HG03196 (cell line): Measurements from ENCODE around the gene TFG.
"Not testable (repeated sequence)": the region's sequence is repeated elsewhere in the genome, so short reads cannot be mapped to it uniquely, and the experiment has no call there.

ENCODE experiments used
- ATAC-seq: cut with Tn5 transposase; IDR thresholded peaks from one replicate; pipeline ENCODE4 v1.9.1; 2021; ENCODE audit not compliant: unreplicated experiment

Gene TFG

DNA sequence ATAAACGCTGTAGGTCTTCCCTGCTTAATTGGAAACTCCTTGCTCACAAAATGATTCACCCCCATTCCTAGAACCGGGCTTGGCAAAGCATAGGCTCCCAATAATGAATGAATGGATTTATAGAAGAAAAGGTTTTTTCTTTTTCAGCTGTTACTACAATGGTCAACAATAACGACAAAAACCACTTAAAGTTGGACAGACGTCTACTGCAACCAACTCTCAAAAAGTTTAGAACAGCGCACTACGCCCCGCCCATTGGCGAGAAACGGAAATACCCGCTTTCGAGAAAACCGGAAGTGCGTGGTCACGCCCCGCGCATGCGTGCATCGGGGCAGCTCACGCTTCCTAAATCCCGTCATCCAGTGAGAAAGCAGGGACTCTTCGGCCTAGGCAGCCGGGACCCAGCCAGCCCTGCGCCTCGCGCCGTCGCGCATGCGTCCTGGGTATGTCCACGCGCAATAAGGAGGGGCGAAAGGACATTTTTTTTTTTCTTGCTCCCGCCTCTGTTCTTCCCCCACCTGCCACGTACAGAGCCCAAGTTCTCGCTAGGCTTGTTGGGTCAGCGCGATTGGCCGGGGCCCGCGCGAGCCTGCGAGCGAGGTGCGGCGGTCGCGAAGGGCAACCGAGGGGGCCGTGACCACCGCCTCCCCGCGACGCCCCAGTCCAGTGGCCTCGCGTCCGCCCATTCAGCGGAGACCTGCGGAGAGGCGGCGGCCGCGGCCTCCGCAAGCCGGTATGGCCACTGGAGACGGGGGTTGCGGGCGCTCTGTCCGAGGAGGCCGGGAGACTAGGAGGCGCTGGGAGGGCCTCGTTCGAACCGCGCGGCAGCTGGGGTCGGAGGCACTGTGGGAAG, at the start of gene TFG:
TSS of gene TFG (plus strand) at position 506 of the 853 bp plus-strand sequence. CDS start 4,192 bp downstream, outside the sequence.
- ATAC-seq, result peak; percentile 93

DNA sequence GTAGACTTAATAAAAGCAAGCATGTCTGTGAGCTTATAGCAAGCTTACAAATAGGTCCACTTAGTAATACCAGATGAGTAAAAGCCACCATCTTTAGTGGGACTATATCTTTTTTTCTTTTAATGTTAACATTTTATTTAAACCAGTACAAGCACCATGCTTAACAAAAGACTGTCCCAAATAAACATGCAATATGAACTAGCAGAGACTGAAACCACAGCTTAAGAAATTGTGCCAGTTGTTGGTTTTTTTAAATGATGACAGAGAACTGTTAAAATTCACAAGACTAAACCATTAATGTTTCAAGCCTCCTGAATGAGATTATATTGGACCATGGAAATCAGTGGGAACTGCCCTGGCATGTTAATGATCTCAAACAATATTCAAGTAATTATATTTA, 48.0 kb upstream of the TFG start:
- ATAC-seq, result not testable (repeated sequence)

DNA sequence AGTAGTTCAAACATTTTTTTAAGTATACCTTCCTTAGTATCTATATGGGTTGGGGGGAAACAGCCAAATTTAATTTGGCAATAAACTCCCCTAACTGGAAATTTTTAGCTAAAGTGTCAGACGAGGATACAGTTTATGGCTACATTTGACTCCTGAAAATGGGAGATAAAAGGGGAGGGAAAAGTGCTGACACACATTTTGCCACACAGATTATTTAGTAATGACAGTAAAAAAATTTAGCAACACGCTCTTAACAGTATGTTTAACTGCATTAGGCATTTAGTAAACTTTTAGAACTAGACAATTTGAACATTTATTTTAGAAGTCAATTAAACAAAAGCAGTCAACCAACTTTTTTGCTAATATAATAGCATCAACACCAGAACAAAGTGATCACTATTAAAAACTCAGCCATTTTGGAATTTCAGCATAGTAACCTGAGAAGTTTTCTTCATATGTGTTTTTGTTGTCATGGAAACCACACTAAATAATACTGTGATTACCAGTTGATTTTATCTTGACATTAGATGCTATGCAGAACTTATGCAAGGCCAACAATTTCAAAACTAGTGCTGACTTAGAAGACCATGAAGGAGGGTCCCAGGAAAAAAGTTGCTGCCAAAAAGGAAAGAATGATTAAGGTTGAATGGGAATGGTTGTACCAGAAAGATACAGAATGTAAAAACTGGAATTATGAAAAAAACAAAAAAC, 47.0 kb upstream of the TFG start:
- ATAC-seq, result no peak

DNA sequence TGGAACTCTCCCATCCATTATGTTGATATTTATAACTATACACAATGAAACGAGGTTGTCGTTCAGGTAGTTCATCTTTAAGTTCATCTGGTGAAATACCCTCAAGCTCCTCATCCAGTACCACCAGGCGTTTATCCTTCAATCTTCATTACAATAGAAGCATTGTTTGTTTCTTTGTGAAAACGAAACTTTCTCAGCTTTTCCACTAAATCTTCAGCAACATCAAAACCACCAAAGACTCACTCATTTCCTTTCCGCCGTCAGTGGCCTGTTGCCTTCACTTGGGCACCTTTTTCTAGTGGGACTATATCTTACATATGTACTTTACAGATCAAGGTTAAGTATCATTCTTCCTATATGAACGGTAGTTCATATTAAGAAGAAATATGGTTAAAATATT, 44.1 kb upstream of the TFG start:
- ATAC-seq, result no peak

DNA sequence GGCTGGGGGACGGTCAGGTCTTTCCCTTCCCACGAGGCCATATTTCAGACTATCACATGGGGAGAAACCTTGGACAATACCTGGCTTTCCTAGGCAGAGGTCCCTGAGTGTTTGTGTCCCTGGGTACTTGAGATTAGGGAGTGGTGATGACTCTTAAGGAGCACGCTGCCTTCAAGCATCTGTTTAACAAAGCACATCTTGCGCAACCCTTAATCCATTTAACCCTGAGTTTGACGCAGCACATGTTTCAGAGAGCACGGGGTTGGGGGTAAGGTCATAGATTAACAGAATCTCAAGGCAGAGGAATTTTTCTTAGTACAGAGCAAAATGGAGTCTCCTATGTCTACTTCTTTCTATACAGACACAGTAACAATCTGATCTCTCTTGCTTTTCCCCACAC, 42.6 kb upstream of the TFG start:
- ATAC-seq, result not testable (repeated sequence)

DNA sequence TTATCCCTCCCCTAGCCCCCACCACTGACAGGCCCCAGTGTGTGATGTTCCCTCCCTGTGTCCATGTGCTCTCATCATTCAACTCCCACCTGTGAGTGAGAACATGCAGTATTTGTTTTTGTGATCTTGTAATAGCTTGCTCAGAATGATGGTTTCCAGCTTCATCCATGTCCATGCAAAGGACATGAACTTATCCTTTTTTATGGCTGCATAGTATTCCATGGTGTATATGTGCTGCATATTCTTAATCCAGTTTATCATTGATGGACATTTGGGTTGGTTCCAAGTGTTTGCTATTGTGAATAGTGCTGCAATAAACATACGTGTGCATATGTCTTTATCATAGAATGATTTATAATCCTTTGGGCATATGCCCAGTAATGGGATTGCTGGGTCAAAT, 42.0 kb upstream of the TFG start:
- ATAC-seq, result not testable (repeated sequence)

DNA sequence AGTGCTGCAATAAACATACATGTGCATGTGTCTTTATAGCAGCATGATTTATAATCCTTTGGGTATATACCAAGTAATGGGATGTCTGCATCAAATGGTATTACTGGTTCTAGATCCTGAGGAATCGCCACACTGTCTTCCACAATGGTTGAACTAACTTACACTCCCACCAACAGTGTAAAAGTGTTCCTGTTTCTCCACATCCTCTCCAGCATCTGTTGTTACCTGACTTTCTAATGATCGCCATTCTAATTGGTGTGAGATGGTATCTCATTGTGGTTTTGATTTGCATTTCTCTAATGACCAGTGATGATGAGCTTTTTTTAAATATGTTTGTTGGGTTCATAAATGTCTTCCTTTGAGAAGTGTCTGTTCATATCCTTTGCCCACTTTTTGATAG, 38.3 kb upstream of the TFG start:
- not testable (repeated sequence) for ATAC-seq

DNA sequence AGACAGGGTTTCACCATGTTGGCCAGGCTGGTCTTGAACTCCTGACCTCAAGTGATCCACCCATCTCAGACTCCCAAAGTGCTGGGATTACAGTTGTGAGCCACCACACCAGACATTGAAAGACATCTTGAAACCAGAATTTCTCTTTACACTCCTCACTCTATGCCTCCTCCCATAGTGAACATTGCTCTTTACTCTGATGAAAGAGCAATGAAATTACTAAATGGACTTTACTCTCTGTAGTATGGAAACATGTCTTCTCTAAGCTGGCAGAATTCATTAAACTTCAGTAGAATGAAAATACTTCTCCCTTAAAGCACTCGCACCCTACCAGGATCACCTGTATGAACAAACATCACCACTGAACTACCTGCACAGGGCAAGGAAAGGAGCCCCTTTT, 27.8 kb upstream of the TFG start:
- ATAC-seq, result no peak

DNA sequence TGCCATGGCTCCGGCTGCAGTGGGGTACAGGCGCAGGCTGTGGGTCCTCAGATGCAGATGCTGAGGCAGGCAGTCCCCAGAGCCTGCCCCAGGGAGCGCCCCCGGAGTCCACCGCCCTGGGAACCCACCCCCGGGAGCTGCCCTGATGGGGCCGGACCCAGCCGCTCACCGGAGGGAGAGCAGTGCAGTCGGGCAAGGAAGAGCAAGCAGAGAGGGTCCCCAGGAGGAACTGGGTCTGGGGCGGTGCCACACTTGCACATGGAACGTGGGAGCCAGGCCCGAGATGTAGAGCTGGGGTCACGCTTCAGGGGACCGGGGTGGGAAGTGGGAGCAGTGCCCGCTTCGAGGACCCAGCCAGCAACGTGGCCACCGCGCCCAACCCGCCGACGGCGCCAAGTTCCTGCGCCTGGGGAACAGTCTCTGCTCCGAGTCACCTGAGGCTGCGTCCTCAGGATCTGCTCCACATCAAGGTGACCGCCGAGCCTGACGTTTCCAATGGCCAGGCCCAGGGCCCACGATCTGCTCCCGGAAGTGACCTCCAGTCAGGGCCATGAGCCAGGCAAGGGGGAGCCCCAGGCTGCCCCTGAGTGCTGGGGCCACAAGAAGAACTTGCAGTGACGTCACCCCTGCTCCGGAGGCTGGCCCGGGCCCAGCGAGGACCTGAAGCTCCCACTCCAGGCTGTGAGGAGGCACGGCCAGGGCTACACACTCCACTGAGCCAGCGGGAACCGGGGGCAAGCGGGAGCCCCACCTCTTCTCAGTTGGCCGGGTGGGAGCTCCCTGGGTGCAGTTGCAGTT, 27.0 kb upstream of the TFG start:
- no peak for ATAC-seq

DNA sequence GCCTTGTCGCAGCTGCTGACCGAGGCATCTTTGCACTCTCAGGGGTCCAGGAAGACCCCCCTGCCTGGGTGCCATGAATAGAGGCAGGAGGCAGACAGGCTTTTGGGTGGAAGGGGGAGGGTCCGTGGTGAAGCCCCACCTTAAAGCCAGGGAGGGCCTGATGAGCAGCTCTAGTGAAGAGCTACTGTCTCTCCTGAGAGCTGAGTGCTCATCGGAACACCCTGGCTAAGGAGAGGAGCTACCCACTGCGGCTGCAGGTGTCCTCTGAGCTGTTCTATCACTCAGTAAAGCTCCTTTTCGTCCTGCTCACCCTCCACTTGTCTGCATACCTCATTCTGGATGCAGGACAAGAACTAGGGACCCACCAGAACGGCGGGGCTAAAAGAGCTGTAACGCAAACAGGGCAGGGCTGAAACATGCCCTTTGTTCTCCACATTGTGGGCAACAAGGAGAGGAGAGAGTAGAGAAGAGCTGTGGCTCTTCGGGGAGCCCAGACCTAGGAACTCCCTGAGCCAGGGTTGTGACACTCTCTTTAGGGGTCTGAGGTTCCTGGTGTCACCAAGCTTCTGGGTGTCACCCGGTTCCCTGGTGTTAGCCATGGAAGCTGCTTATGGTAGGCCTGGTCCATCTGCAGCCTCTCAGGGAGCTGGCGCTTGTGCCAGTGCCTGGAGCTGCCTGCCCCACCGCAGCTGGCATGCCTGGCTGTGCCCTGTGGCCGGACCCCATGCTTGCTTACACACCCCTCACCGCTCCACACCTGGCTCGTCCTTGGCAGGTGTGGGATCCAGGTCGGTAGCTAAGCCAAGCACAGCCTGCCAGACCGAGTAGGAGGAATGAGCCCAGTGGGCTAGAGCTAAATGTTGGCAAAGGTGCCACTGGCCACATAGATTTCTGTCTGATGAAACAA, 26.2 kb upstream of the TFG start:
- ATAC-seq, result no peak

DNA sequence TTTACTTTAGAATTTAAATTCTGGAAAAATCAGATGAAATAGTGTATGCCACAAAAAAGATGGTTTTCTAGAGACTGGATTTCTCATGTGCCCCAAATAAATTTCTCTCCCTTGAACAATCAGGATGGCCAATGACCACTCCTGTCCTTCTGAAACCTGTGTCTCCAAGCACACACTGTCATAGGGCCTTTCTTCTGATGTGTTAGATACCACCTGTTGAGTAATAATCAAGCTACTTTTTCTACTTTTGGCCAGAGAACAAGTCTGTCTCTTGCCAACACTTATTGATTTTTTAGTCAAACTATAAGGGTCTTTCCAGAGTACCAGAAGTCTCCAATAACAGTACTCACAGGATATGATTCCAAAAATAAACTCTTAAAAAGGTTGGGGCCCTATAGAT, 16.1 kb upstream of the TFG start:
- ATAC-seq, result no peak

DNA sequence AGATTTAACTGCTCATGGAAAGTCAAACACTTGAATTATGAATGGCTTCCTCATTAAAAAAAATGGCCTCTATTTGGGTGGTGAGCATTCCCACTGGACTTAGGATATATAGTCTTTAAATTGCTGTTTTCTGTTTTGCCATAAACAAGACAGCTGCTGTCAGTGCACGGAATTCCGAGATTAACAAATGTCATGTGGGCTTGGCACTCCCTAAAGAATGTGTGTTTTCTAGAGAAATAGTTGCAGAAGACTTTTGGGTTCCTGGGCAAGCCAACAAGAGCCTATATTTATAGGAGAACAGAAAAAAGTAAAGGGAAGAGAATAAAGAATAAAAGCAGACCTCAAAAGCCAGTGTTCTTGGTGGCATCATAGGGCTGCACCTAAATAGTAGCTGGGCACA, 13.6 kb upstream of the TFG start:
- no peak for ATAC-seq

DNA sequence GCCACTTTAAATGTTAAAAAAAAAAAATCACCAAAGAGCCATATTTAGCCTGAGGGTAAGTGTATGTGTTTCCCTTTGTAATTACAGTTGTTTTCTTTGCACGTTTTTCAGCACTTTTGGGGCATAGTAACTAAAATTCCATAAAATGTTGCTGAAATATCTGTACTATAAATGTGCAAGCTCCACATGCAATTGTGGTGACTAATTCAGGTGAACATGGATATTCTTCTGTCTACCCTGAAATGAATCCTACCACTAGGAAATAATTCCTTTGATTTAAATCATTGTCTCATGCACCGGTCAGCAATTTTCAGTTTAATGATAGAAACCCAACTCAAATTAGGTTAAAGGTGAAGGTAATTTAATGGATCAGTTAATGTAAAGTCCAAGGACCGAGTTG, 13.1 kb upstream of the TFG start:
- no peak for ATAC-seq

DNA sequence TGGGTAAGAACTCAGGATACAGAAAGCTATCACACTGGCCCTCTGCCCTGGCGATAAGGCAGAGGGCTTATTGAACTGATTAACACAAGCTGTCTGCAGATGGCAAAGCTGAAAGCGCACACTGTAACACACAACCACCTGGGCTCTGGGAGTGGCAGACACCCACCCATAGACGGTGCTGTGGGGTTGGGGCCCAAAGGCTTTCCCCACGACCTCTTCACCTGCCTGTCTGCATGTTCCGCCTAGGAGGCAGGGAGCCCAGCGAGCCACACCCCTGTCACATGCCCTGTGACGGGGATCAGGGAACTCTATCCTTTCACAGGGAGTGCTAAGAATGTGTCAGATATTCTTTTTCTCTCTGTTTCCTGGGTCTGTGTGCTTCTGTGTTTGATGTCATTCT, 12.1 kb upstream of the TFG start:
- no peak for ATAC-seq

DNA sequence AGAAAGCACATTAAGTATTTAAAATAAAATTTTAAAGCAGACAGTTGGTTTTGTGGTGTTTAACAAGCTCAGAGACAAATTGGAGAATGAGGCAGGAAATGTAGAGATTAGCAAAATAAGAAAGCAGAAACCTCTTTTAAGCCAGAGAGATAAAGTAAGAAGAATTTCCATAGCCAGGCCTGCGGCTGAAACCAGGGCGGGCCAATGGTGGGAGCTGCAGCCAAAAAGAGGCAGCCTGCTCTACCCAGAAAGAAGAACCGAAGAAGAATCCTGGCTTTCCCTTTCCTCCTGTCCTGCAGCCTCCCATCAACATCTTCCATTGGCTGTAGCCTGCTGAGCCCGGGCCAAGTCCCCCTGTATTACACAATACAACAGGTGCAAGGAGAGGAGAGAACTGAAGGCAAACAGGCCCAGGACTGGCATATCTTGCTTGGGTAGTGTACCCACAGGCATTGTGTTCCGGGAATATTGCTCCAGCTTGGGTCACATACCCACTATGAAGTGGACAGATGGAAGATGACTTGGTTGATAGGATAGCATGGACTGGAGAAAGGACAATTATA, 11.5 kb upstream of the TFG start:
- ATAC-seq, result no peak

DNA sequence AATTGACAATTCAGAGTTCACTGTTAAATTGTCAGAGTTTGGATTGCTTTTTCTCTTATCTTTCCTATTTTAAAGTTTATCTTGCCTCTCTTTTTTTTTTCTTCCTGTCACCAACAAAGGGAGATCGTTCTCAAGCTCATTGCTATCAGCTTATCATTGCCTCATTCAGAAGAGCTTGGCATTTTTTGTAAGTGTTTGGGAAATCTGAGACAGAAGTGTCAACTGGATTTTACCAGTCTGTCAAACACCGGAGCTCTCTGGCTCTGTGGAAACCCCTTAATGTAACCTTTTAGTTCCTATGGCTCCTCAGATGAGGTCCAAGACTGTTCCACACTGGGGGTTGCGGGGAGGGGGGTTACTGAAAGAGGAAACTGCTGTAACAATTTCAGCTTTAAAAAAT, 10.6 kb upstream of the TFG start:
- no peak for ATAC-seq

DNA sequence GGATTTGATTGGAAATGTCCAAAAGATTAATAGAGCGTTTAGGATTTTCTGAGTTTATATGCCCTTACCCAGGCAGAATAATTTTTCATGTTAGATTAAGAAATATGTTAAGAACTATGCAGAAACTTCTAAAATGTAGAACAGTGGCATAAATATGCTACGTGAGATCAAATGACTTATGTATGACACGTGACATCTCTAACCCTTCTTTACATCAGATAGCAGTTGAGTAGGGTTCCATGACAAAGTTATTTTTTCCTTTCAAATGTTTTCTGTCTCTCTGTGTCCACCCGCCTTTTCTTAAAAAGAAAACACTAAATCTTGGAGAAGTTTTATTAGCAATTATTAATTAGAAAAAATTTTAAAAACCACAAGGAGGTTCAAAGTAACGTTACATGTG, 8.6 kb upstream of the TFG start:
- ATAC-seq, result no peak

DNA sequence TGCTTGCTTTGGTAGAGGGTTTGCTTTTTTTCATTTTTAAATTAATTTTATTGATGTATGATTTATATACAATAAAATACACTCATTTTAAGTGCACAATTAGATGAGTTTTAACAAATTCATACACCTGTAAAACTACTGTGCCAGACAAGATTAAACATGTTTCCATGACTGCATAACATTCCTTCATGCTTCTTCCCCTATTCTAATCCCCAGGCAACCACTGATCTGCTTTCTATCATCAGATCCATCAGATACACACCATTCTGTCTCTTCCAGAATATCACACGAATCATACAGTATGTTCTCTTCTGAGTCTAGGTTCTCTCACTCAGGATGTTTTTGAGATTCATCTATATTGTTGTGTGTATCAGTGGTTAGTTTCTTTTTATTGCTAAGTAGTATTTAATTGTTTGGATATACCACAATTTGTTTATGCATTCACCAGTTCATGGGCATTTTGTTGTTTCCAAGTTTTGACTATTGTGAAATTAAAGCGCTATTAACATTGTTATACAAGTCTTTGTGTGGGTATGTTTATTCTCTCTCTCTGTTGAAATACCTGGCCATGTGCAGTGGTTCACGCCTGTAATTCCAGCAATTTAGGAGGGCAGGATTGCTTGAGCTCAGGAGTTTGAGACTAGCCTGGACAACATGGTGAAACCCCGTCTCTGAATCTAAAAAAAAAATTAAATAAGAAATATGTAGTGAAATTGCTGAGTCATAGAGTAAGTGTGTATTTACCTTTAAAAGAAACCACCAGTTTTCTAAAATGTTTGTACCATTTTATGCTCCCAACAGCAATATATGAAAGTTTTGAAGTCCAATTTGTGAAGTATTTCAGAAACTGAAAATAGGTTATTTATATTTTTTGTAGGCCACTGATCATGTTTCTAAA, 7.0 kb upstream of the TFG start:
- ATAC-seq, result no peak

DNA sequence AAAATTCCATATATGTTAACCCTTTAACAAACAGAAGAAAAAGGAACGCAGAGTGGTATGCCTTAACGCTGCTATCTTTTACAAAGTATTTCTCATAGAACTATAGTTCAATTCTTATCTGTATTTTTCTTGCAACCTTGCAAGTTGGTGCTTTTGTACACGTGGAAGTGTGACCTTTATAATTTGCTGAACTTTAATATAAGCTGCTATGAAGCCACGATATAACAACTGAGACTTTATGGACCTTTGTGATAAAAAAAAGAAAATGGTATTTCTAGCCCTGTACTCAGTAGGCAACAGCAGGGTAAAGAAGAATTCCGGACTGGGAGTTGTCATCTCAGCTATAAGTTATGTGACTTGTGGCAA, 6.3 kb upstream of the TFG start:
- ATAC-seq, result no peak
